ENCODE measurements around the gene SPAM1.
"Not testable (repeated sequence)": the region's sequence is repeated elsewhere in the genome, so short reads cannot be mapped to it uniquely, and the experiment has no call there.

The SPAM1 gene

DNA sequence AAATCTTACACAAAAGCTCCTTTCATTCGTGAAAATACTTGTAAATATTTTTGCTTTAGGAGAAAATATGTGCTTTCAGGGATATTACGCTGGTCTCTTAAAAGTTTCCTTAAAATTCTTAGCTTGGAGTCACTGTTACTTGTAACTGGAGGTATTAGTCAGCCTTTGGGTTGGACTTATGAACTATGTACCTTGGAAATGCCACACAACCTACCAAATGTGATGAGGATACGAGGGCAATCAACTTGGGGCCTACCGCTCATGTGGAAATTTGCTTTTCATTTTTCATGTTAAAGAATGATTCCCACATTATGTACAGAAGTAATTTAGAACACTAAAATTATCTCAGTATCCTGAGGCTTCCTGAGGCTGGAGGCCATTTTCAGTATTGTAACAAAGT, 23.1 kb downstream of the SPAM1 start:
- DNase-seq (ENCODE audit: low spot score) = no peak

GRCh38 chr7:123958186-123958703, 33.2 kb downstream of the SPAM1 start:
- DNase-seq (ENCODE audit: low spot score) = no peak

DNA sequence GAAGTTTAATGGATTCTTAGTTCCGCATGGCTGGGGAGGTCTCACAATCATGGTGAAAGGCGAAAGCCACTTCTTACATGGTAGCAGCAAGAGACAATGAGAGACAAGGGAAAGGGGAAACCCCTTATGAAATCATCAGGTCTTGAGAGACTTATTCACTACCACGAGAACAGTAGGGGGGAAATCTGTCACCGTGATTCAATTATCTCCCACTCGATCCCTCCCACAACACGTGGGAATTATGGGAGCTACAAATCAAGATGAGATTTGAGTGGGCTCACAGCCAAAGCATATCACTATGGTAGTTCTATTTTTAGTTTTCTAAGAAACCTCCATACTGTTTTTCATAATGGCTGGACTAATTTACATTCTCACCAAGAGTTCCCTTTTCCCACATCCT, 36.7 kb downstream of the SPAM1 start:
- DNase-seq (ENCODE audit: low spot score) = no peak

GRCh38 chr7:123966936-123967335, 41.9 kb downstream of the SPAM1 start:
- DNase-seq (ENCODE audit: low spot score) = peak; percentile 86

GRCh38 chr7:123972045-123972444, 47.0 kb downstream of the SPAM1 start:
- no peak for DNase-seq (ENCODE audit: low spot score)

GRCh38 chr7:123972831-123973230, 47.8 kb downstream of the SPAM1 start:
- no peak for DNase-seq (ENCODE audit: low spot score)

DNA sequence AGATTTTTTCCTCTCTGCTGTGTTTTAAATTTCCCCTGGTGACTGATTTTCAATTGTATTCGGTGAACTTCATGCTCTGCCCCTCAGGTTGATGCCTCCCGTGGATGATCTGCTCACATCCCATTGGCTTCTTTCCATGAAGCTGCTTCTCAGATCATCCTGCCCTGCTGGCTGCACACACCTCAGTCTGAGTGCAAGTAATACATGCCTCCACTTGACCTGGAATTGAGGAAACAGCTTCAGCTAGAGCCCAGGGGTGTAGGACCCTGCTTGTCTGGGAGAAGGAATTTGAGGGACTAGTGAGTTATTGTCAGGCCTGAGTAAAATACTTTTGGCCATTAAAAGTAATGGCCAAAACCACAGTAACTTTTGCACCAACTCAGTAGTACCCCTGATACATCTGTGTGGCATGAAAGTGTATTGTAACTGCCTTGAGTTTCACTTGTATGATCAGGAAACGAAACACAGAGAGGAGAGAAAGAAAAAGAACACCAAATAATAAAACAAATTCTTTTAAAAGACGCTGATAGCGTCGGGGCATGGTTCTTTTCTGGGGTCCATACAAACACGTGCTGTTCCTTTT, 49.4 kb downstream of the SPAM1 start:
- DNase-seq (ENCODE audit: low spot score) = no peak

GRCh38 chr7:123975084-123975483, 50.0 kb downstream of the SPAM1 start:
- no peak for DNase-seq (ENCODE audit: low spot score)

GRCh38 chr7:123977081-123977480, 52.0 kb downstream of the SPAM1 start:
- DNase-seq (ENCODE audit: low spot score) = no peak

DNA sequence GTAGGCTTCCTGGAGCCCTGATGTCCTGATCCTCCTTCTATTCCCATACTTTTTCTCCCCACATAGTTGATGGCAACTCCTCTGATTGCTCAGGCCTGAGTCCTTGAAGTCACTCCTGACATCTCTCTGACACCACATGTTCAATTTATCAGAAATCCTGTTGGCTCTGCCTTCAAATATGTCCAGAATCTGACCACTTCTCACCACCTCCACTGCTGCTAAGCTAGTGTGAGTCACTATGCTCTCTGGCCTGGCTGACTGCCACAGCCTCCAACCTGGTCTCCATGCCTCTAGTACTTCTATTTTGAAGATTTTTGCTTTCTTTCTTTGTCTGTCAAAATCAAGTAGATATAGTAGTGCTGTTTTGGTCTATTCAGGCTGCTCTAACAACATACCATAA, 54.8 kb downstream of the SPAM1 start:
- no peak for DNase-seq (ENCODE audit: low spot score)

- no peak for DNase-seq (ENCODE audit: low spot score)
Observed at GRCh38 chr7:123987445-123987844, 62.4 kb downstream of the SPAM1 start.

DNA sequence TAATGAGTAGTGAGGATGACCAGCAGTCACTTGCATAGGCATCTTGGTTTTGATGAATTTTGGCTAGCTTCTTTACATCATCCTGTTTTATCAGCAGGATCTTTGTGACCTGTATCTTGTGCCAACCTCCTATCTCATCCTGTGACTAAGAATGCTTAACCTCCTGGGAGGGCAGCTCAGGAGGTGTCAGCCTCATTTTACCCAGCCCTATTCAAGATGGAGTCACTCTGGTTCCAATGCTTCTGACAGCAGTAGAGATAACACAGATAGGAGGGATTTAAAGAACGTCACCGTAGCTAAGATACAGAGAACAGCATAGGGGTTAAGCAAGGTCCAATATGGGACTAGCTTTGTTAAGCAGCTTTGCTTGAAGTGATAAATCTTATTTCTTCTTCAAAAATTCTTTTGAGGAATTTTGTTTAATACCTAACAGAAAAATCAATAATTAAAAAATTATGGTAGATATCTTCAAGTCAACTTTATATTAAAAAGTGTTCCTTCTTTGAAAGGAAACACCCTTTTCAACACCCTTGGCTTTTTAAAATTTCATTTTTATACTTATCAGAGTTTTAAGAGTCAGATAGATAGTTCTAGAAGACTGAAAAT, 68.0 kb downstream of the SPAM1 start:
- no peak for DNase-seq (ENCODE audit: low spot score)

DNA sequence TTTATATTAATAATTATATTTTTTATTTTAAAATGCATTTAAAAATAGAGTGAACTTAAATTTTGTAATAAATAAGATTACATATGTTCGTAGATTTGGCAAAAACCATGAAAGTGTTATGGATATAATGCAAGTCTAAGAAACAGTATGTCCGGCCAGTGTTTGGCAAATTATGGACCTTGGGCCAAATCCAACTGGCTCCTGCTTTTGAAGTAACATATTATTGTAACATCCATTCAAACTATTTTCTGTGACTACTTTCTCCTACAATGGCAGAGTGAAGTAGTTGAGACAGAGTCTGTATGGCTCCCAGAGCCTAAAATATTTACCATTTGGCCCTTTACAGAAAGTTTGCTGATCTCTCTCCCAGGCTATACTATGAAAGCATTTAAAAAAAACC, 69.0 kb downstream of the SPAM1 start:
- no peak for DNase-seq (ENCODE audit: low spot score)

GRCh38 chr7:123994449-123994848, 69.4 kb downstream of the SPAM1 start:
- peak; percentile 85 for DNase-seq (ENCODE audit: low spot score)

- peak; percentile 40 for DNase-seq (ENCODE audit: low spot score)
Observed at GRCh38 chr7:123995617-123996326, 70.7 kb downstream of the SPAM1 start.

DNA sequence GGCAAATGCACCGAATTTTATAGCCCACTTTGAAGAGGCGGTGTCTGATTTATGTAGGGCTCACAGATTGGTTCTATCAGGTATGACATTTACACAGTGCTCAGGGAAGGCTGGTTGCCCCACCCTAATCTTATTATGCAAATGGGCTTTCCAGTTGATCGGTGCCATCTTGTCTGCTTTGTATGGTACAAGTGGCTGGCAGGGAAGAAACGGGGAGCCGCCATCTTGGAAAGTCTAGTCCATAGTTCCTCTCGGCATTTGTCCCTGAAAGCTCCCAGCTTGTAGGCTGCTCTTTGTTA, 71.2 kb downstream of the SPAM1 start:
- DNase-seq (ENCODE audit: low spot score) = no peak

GRCh38 chr7:123998921-123999320, 73.9 kb downstream of the SPAM1 start:
- no peak for DNase-seq (ENCODE audit: low spot score)

DNA sequence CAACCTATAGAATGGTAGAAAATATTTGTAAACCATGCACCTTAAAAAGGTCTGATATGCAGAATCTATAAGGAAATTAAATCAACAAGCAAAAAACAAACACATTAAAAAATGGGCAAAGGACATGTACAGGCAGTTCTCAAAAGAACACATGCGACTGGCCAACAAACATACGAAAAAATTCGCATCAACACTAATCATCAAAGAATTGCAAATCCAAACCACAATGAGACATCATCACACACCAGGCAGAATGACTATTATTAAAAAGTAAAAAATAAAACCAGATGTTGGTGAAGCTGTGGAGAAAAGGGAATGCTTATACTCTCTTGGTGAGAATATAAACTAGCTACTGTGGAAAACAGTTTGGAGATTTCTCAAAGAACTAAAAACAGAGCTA, 74.7 kb downstream of the SPAM1 start:
- DNase-seq (ENCODE audit: low spot score) = no peak

- DNase-seq (ENCODE audit: low spot score) = not testable (repeated sequence)
Observed at GRCh38 chr7:124008296-124008695, 83.3 kb downstream of the SPAM1 start.

GRCh38 chr7:124009321-124009720, 84.3 kb downstream of the SPAM1 start:
- no peak for DNase-seq (ENCODE audit: low spot score)
